DND-41 (cell line): Measurements from ENCODE around the gene ATP9A.

Source experiments
- ATAC-seq: fragments of 200-7000 bp; cut with Tn5 transposase; 3 replicates; pipeline ENCODE4 v1.9.1; 2021; ENCODE audit warnings: low read depth; ENCODE audit not compliant: insufficient read depth
- DNase-seq: peaks from one replicate; pipeline ENCODE4 v3.0.0-alpha.2; 2020
- H2AFZ ChIP-seq: 2 replicates; pipeline ENCODE4 v1.6.0; 2012; ENCODE audit warnings: low read depth, low read length
- H3K27ac ChIP-seq: 2 replicates; pipeline ENCODE4 v1.5.1; 2012; ENCODE audit warnings: low read length, inconsistent platforms
- H3K27me3 ChIP-seq: fragments of 200-600 bp; sonication (generic); 2 replicates; pipeline ENCODE4 v1.6.0; 2012; ENCODE audit warnings: low read length, mild to moderate bottlenecking, inconsistent platforms; ENCODE audit not compliant: insufficient read depth, poor library complexity
- H3K36me3 ChIP-seq: 2 replicates; pipeline ENCODE4 v1.5.1; 2012; ENCODE audit warnings: low read length, inconsistent platforms; ENCODE audit not compliant: insufficient read depth
- H3K4me1 ChIP-seq: 2 replicates; pipeline ENCODE4 v1.5.1; 2012; ENCODE audit warnings: mild to moderate bottlenecking, low read length; ENCODE audit not compliant: insufficient read depth
- H3K4me2 ChIP-seq: 2 replicates; pipeline ENCODE4 v1.6.0; 2012; ENCODE audit warnings: mild to moderate bottlenecking, moderate library complexity, low read length, inconsistent platforms; ENCODE audit not compliant: insufficient read depth
- H3K4me3 ChIP-seq, 2 experiments: fragments of 200-600 bp in 1 of 2; shearing (Covaris generic) in 1 of 2; 2 replicates each; pipeline ENCODE4 v1.5.1; 2012 to 2016; ENCODE audit warnings: inconsistent platforms in 2 of 2, low read length in 2 of 2, mild to moderate bottlenecking in 2 of 2, low read depth in 1 of 2, moderate library complexity in 1 of 2
- H3K79me2 ChIP-seq: 2 replicates; pipeline ENCODE4 v1.6.0; 2012; ENCODE audit warnings: low read length, inconsistent platforms; ENCODE audit not compliant: insufficient read depth
- H3K9ac ChIP-seq: 2 replicates; pipeline ENCODE4 v1.6.0; 2012; ENCODE audit warnings: low read depth, mild to moderate bottlenecking, inconsistent platforms, low read length, moderate library complexity
- H3K9me3 ChIP-seq: 2 replicates; pipeline ENCODE4 v1.5.1; 2012; ENCODE audit warnings: low read length, moderate library complexity, mild to moderate bottlenecking, inconsistent platforms; ENCODE audit not compliant: insufficient read depth, severe bottlenecking
- H4K20me1 ChIP-seq: 2 replicates; pipeline ENCODE4 v1.6.0; 2012; ENCODE audit warnings: low read length; ENCODE audit not compliant: insufficient read depth
- EZH2 ChIP-seq: IDR thresholded peaks from 3 replicates; pipeline ENCODE4 v1.6.1; 2012; ENCODE audit warnings: borderline replicate concordance, low read depth, mild to moderate bottlenecking, moderate library complexity, low read length, inconsistent platforms; ENCODE audit not compliant: severe bottlenecking
- TF ChIP-seq, protein P1 (sequence below): IDR thresholded peaks from 2 replicates; pipeline ENCODE4 v1.5.1; 2012; ENCODE audit warnings: borderline replicate concordance, low read length, moderate library complexity, mild to moderate bottlenecking; ENCODE audit not compliant: poor library complexity, severe bottlenecking; ENCODE audit errors: extremely low read depth

ATP9A gene

GRCh38 chr20:51637241-51637640, 130.9 kb downstream of the ATP9A start:
- ATAC-seq, result no peak
- no peak for DNase-seq
- Histone ChIP-seq H3K9me3 (no peaks in the 10 kb centered on the region), H3K4me3 (no peak overlapping the region), H3K4me2 (no peak overlapping the region), H2AFZ (no peak overlapping the region), H3K27ac (no peak overlapping the region), H4K20me1 (peaks cover 3% of the 10 kb centered on the region; the same call in 1 of the 2 replicates), H3K36me3 (no peaks in the 10 kb centered on the region), H3K9ac (no peak overlapping the region), H3K4me1 (no peaks in the 10 kb centered on the region), H3K27me3 (peaks cover 4% of the 10 kb centered on the region), H3K79me2 (no peaks in the 10 kb centered on the region)
- TF ChIP-seq, protein P1, sequence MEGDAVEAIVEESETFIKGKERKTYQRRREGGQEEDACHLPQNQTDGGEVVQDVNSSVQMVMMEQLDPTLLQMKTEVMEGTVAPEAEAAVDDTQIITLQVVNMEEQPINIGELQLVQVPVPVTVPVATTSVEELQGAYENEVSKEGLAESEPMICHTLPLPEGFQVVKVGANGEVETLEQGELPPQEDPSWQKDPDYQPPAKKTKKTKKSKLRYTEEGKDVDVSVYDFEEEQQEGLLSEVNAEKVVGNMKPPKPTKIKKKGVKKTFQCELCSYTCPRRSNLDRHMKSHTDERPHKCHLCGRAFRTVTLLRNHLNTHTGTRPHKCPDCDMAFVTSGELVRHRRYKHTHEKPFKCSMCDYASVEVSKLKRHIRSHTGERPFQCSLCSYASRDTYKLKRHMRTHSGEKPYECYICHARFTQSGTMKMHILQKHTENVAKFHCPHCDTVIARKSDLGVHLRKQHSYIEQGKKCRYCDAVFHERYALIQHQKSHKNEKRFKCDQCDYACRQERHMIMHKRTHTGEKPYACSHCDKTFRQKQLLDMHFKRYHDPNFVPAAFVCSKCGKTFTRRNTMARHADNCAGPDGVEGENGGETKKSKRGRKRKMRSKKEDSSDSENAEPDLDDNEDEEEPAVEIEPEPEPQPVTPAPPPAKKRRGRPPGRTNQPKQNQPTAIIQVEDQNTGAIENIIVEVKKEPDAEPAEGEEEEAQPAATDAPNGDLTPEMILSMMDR, result no peak
- no peak for TF ChIP-seq EZH2

GRCh38 chr20:51636123-51636522, 132.1 kb downstream of the ATP9A start:
- DNase-seq (no peak), ATAC-seq (no peak)
- no peak overlapping the region for H3K4me2 ChIP-seq
- H3K79me2 ChIP-seq, result no peaks in the 10 kb centered on the region
- H3K27me3 ChIP-seq, result peaks cover 8% of the 10 kb centered on the region
- no peaks in the 10 kb centered on the region for H3K36me3 ChIP-seq
- no peaks in the 10 kb centered on the region for H3K9me3 ChIP-seq
- no peak overlapping the region for H3K4me3 ChIP-seq
- TF ChIP-seq EZH2, result no peak
- TF ChIP-seq, protein P1, result no peak
- H3K4me1 ChIP-seq, result no peaks in the 10 kb centered on the region
- no peak overlapping the region for H3K9ac ChIP-seq
- no peak overlapping the region for H2AFZ ChIP-seq
- peaks cover 3% of the 10 kb centered on the region; the same call in 1 of the 2 replicates for H4K20me1 ChIP-seq
- H3K27ac ChIP-seq, result no peak overlapping the region

GRCh38 chr20:51635680-51636079, 132.5 kb downstream of the ATP9A start:
- Histone ChIP-seq H3K9ac (no peak overlapping the region), H3K4me1 (no peaks in the 10 kb centered on the region), H3K9me3 (no peaks in the 10 kb centered on the region), H3K4me3 (no peak overlapping the region), H3K79me2 (no peaks in the 10 kb centered on the region), H3K27ac (no peak overlapping the region), H3K36me3 (no peaks in the 10 kb centered on the region), H4K20me1 (peaks cover 3% of the 10 kb centered on the region; the same call in 1 of the 2 replicates), H3K4me2 (no peak overlapping the region), H3K27me3 (peaks cover 8% of the 10 kb centered on the region), H2AFZ (no peak overlapping the region)
- DNase-seq (no peak), ATAC-seq (no peak)
- TF ChIP-seq, protein P1, result no peak
- no peak for TF ChIP-seq EZH2

GRCh38 chr20:51634877-51635276, 133.3 kb downstream of the ATP9A start:
- Histone ChIP-seq H3K4me1 (no peaks in the 10 kb centered on the region), H3K36me3 (no peaks in the 10 kb centered on the region)
- no peak for ATAC-seq

More at GRCh38 chr20:51634877-51635276, 133.3 kb downstream of the ATP9A start:
- no peak overlapping the region for H2AFZ ChIP-seq
- DNase-seq, result no peak
- no peak for TF ChIP-seq EZH2
- TF ChIP-seq, protein P1, result no peak
- H3K27me3 ChIP-seq, result peaks cover 10% of the 10 kb centered on the region
- H3K9ac ChIP-seq, result no peak overlapping the region
- H3K79me2 ChIP-seq, result no peaks in the 10 kb centered on the region
- no peak overlapping the region for H3K4me2 ChIP-seq
- no peak overlapping the region for H3K4me3 ChIP-seq
- no peaks in the 10 kb centered on the region for H3K9me3 ChIP-seq
- peaks cover 3% of the 10 kb centered on the region; the same call in 1 of the 2 replicates for H4K20me1 ChIP-seq
- H3K27ac ChIP-seq, result no peak overlapping the region
